ENCODE data around the gene SNX22. TPM values are rescaled to one million over a fixed set of nuclear protein-coding genes. Genes with fewer than 3 reads are reported as not detected.

The SNX22 gene
- total and polyA plus RNA-seq, 4 donors, result 2.2 to 37.4 (median 3.1) TPM

- TF ChIP-seq SP1 (IDR thresholded peaks at IDR 0.05) (no peak), RXRA (IDR thresholded peaks at IDR 0.05) (no peak), FOXA2 (IDR thresholded peaks at IDR 0.05) (no peak), REST (IDR thresholded peaks at IDR 0.05) (no peak), CTCF (IDR thresholded peaks at IDR 0.05; ENCODE audit: low read depth, low read length, missing input control) (no peak), RAD21 (IDR thresholded peaks at IDR 0.05) (no peak), HNF4A (conservative IDR thresholded peaks at IDR 0.05) (no peak), NR2F2 (IDR thresholded peaks at IDR 0.05) (no peak), JUND (IDR thresholded peaks at IDR 0.05) (no peak), YY1 (IDR thresholded peaks at IDR 0.05) (no peak), EGR1 (IDR thresholded peaks at IDR 0.05; ENCODE audit: low read depth in 2 of 2) (no peak), MAX (IDR thresholded peaks at IDR 0.05) (no peak)
- Histone ChIP-seq H3K27me3 (ENCODE audit: control insufficient read depth in 4 of 4, insufficient read depth in 4 of 4, low read length in 3 of 4) (no peaks in the 10 kb centered on the region), H3K36me3 (ENCODE audit: control insufficient read depth in 4 of 4, insufficient read depth in 3 of 4, low read depth in 1 of 4, low read length in 3 of 4) (peaks cover 24 to 82% (median 75%) of the 10 kb centered on the region in 4 donors), H3K4me3 (ENCODE audit: low read depth in 1 of 3, low read length in 3 of 3) (no peak overlapping the region), H3K9ac (ENCODE audit: low read depth in 1 of 2, low read length in 2 of 2) (no peak overlapping the region), H3K4me1 (ENCODE audit: control insufficient read depth in 4 of 4, insufficient read depth in 4 of 4, low read length in 3 of 4) (no peaks in the 10 kb centered on the region), H3K27ac (ENCODE audit: low read depth in 1 of 2, low read length in 2 of 2) (no peak overlapping the region), H3K9me3 (ENCODE audit: control insufficient read depth in 4 of 4, low read length in 3 of 4) (no peaks in the 10 kb centered on the region)
- DNase-seq (ENCODE audit: low spot score), result no peak
- WGBS, result over 99% methylated on average over 3 of the region's 3 CpGs
Measured at GRCh38 chr15:64130159-64130558, 21.4 kb upstream of the SNX22 start.

GRCh38 chr15:64131547-64131946, 20.0 kb upstream of the SNX22 start:
- Histone ChIP-seq H3K27me3 (ENCODE audit: control insufficient read depth in 4 of 4, insufficient read depth in 4 of 4, low read length in 3 of 4) (no peaks in the 10 kb centered on the region), H3K4me1 (ENCODE audit: control insufficient read depth in 4 of 4, insufficient read depth in 4 of 4, low read length in 3 of 4) (no peaks in the 10 kb centered on the region), H3K27ac (ENCODE audit: low read depth in 1 of 2, low read length in 2 of 2) (no peak overlapping the region), H3K9ac (ENCODE audit: low read depth in 1 of 2, low read length in 2 of 2) (no peak overlapping the region), H3K9me3 (ENCODE audit: control insufficient read depth in 4 of 4, low read length in 3 of 4) (no peaks in the 10 kb centered on the region), H3K4me3 (ENCODE audit: low read depth in 1 of 3, low read length in 3 of 3) (no peak overlapping the region), H3K36me3 (ENCODE audit: control insufficient read depth in 4 of 4, insufficient read depth in 3 of 4, low read depth in 1 of 4, low read length in 3 of 4) (peaks cover 21 to 86% (median 76%) of the 10 kb centered on the region in 4 donors)
- no peak for TF ChIP-seq HNF4G (IDR thresholded peaks at IDR 0.05)
- TF ChIP-seq FOXA1 (IDR thresholded peaks at IDR 0.05), result no peak
- TF ChIP-seq TAF1 (conservative IDR thresholded peaks at IDR 0.05), result no peak
- TF ChIP-seq REST (IDR thresholded peaks at IDR 0.05), result no peak
- no peak for TF ChIP-seq SP1 (IDR thresholded peaks at IDR 0.05)
- no peak for TF ChIP-seq RAD21 (IDR thresholded peaks at IDR 0.05)
- TF ChIP-seq FOXA2 (IDR thresholded peaks at IDR 0.05), result no peak
- TF ChIP-seq HNF4A (conservative IDR thresholded peaks at IDR 0.05), result no peak
- no peak for TF ChIP-seq JUND (IDR thresholded peaks at IDR 0.05)
- no peak for TF ChIP-seq ZBTB33 (IDR thresholded peaks at IDR 0.05)
- WGBS, result 94% methylated on average over 7 of the region's 7 CpGs
- DNase-seq (ENCODE audit: low spot score), result no peak

Data from liver (tissue), 9 donors.